GM21717 (cell line): Measurements from ENCODE around the gene MYOD1.
A peak's percentile ranks its signal among the peaks of the same experiment; 100 is the strongest.

ENCODE experiments used
- ATAC-seq: cut with Tn5 transposase; IDR thresholded peaks from one replicate; pipeline ENCODE4 v1.9.1; 2021; ENCODE audit warnings: mild to moderate bottlenecking, moderate library complexity; ENCODE audit not compliant: unreplicated experiment

The MYOD1 gene

GRCh38 chr11:17748044-17748443 is 28.7 kb downstream of the MYOD1 start:
- ATAC-seq = no peak

- ATAC-seq = no peak
These were observed 29.7 kb downstream of the MYOD1 start for GRCh38 chr11:17748761-17749721.

- ATAC-seq = no peak
These were observed 30.8 kb downstream of the MYOD1 start for GRCh38 chr11:17750013-17750800.

DNA sequence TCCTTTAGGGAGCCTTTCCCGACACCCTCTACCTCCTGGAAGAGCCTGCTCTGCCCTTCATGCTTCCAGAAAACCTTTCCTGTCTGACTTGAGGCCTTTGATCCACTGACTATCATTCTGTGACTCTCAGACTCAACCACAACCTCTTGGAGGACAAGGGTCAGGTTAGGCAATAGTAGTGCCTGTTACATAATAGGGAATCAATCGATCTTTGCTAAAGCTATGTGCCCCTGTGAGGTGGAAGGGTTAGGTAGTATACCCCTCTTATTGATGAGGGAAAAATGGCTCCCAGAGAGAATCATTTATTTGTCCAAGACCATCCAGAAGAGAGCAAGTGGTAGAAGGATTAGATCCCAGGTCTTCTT is 31.4 kb downstream of the MYOD1 start:
- no peak for ATAC-seq

GRCh38 chr11:17751558-17751957 is 32.2 kb downstream of the MYOD1 start:
- no peak for ATAC-seq

DNA sequence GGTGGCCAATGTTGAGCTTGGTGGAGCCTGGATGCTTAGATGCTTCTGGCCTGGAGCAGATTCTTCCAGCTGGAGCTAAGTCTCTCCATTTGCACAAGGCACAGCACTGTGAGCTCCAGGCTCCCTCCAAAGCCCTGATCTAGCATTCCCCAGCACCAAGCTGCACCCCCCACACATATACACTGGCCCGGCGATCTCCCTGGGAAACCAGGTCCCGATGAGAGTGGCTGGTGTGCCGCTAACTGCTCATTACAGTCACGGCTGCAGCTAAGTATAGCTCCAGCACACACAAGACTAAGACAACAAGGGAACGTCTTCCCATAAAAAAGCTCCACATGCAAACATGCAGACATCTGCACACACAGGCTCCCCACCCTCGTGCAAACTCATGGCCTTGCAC is 32.8 kb downstream of the MYOD1 start:
- ATAC-seq = no peak

GRCh38 chr11:17753153-17753552 is 33.8 kb downstream of the MYOD1 start:
- no peak for ATAC-seq

DNA sequence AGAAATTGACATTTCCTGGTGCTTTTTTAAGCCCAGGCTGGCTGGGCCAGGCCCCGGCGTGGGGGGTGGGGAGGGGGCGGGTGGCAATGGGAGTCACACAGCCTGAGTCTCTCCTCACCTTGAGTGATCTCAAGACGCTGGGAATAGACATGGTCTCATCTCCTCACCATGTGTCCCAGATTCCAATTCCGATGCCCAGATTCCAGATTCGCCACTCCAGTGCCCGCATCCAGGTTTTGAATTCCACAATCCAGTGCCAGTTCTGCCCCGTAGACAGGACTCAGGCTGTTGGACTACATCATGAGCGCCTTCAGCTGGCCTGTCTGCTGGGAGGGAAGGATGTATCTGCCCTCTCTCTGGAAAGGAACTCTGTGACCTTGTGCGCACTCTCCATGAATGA is 34.3 kb downstream of the MYOD1 start:
- no peak for ATAC-seq

- no peak for ATAC-seq
These were observed 36.5 kb downstream of the MYOD1 start for GRCh38 chr11:17755891-17756290.

- ATAC-seq = no peak
These were observed 41.0 kb downstream of the MYOD1 start for GRCh38 chr11:17760102-17761029.

- ATAC-seq = peak; percentile 59
These were observed 43.1 kb downstream of the MYOD1 start for GRCh38 chr11:17762309-17762974.

DNA sequence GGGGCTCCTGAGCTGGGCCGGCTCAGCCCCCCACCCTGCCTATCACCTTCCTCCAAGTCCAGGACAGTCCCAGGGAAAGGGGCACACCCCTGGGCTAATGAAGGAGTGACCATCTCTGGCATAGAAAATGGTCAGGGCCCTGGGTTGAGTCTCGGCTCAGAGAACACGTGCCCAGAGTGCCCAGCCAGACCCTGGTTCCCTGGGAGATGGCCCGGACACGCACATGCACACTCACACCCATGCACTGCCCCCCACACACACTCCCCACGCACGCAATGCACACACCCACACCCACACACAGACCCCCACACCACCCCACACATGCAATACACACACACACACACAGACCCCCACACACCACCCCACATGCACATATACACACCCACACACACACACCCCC is 43.9 kb downstream of the MYOD1 start:
- no peak for ATAC-seq

DNA sequence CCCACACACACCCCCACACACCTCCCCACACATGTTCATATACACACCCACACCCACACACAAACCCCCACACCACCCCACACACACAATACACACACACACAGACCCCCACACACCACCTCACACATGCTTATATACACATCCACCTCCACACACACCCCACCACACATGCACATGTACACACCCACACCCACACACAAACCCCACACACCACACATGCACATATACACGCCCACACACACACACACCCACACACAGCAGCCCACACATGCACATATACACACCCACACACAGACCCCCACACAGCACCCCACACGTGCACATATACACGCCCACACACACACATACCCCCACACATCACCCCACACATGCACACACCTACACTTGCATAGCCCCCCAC is 44.3 kb downstream of the MYOD1 start:
- no peak for ATAC-seq

DNA sequence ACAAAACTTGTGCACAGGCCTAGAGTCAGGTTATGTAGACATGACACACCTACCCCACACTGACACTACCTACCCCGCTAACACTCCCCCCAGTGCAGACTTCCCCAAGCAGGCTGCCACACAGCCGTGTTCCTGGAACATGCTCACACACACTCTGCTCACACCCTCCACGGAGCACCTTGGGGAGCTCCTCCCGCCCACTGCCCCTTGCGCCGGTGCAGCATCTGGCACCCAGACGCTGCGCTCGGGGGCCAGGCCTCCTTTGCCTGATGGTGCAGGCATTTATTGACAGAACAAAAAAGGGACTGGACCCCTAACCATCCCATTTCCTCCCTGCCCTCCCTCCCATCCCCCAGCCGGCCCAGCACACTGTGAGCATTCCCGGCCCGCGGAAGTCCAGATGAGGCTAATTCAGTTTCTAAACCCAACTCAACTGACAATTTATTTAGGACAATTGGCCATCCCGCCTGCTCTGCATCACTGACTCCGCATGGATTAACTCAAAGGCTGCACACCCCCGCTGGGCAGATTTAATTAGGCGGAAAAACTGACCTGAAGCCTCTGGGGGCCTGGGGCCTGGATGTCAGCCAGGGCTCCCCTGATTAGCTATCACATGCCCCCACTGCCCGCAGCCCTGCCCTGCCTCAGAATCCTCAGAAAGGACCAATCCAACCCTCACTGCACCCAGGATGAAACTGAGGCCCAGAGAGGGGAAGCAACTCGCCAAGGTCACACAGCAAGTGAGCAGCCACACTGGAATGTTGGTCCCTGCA is 45.3 kb downstream of the MYOD1 start:
- no peak for ATAC-seq

DNA sequence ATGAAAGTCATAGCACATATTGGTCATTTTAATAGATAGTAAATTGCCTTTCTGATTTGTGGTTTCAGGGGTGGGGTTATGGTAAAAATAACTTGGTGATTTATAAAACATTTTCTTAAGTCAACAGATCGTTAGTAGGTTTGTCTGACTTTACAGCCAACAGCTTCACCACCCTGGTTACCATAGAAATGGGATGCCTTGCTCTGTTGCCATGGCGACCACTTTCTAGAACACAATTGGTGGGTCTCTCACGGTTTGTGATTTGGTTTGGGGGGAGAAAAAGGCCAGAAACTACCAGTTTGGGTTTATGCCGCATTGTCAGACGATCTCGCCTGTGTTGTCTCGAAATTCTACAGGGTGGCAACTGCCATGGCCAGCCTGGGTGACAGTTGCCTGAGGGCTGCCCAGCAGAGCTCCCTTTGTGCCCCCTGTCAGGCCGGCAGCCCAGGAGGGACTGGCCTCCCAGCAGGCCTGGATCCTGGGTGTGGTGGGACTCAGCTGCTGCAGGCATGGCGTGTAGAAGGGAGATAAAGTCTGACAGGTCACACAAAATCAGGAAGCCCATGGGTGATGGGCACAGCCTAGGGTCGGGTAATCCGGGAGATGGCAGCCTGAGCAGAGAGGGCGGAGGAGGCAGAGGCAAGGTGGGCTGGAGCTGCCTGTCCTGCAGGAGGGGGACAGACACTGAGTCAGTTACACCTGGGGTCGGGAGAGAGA is 46.1 kb downstream of the MYOD1 start:
- ATAC-seq = no peak

DNA sequence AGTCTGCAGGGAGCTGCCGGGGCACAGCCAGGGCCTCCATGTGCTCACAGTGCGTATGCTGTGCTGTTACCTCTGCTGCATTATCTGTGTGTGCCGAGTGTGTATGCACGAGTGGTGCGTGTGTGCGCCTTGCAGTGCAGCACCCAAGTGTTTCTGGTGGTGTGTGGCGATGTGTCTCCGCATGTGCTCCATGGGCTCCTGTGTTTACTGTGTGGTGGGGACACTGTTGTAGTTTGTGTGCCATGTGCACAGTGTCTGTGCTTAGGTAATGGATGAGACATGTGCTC is 46.6 kb downstream of the MYOD1 start:
- no peak for ATAC-seq

- ATAC-seq = no peak
These were observed 47.2 kb downstream of the MYOD1 start for GRCh38 chr11:17766590-17766989.

GRCh38 chr11:17767301-17767885 is 48.0 kb downstream of the MYOD1 start:
- no peak for ATAC-seq

DNA sequence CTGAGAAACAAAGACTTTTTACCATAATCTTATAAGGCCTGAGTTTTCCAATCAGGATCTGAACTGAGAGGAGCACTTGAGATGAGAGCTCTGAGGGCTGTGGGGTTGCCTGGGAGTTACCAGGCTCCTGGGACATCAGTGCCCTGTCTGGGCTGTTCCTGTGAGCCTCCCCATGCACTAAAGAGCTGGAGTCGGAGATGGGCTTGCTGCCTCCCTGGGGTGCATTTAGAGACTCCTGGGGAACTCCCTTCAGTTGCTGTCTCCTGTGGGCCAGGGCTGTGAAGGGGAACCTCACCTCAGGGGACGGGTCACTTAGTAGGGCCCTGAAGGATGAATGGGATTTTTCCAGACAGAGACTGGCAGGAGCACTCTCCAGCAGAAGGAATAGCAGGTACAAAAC is 48.5 kb downstream of the MYOD1 start:
- ATAC-seq = no peak
